HG03439 (cell line): Measurements from ENCODE around the gene TDRD12.
"Not testable (repeated sequence)": the region's sequence is repeated elsewhere in the genome, so short reads cannot be mapped to it uniquely, and the experiment has no call there.

Experiments used
- ATAC-seq: cut with Tn5 transposase; IDR thresholded peaks from one replicate; pipeline ENCODE4 v1.9.1; 2021; ENCODE audit warnings: mild to moderate bottlenecking, moderate library complexity; ENCODE audit not compliant: unreplicated experiment

TDRD12 gene

DNA sequence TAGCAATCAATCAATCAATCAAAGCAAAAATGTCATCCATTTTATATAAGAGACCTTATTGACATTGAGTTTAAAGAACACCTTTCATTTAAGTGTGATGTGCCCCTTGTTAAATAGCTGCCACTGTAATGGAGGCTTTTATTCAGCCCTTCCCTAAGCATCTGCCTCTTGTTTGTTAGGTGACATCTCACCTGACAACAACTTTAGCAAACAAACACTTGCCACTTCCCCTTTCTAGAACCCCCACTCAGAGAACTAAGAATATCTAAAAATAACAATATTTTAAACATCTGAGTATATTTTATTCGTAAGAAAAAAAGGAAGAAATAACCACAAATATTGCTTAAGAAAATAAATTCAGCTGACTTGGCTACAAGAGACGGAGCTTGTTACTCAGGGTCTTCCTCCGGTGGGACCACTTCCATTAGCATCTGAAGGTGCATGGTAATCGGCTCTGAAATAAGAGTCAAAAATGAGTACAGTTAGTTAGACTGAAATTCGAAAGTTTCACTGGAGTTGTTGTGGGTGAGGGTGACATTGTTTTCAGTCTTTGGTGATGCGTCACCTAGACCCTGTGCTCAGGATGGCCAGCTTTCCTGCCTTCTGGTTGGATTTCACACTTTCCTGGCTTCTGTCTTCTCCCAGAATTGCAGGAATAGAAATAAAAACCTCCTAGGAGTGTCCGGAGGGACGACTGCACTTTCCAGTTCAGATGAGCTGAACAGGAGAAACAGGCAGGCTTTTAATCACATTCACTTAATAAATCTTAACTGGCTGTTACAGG lies 110.9 kb downstream of the TDRD12 start:
- no peak for ATAC-seq

DNA sequence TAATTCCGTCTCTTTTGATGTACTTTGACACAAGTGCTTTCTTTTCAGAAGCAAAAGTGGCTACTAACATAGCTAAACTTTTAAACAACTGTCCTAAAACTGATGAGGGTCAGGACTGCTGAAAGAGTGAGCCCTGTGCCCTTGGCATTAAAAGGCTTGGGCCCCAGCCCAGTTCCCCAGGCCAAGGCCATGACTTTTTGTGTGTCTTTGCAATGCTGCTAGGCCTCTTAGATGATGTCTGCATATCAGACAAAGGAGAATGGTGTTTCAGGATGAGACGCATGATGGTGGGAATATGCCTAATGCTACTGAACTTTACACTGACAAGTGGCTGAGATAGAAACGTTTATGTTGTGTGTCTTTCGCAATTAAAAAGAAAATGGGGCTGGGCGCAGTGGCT lies 112.0 kb downstream of the TDRD12 start:
- ATAC-seq, result no peak

GRCh38 chr19:32832094-32832493 lies 112.5 kb downstream of the TDRD12 start:
- not testable (repeated sequence) for ATAC-seq

DNA sequence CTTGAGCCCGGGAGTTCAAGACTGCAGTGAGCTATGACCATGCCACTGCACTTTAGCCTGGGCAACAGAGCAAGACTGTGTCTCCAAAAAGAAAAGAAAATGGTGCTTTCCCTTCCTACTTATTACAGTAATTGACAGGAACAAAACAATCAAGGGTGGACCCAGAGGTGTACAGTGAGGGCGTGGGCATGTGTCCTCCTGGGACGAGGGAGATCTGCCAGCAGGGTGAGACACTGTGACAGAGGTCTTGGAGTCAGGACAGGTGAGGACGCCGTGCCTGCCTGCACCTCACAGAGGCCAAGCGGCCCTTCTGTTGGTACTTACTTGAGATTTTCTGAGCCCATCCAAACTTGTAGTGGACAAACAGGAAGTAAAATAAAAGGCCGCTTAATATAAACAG lies 113.3 kb downstream of the TDRD12 start:
- not testable (repeated sequence) for ATAC-seq

DNA sequence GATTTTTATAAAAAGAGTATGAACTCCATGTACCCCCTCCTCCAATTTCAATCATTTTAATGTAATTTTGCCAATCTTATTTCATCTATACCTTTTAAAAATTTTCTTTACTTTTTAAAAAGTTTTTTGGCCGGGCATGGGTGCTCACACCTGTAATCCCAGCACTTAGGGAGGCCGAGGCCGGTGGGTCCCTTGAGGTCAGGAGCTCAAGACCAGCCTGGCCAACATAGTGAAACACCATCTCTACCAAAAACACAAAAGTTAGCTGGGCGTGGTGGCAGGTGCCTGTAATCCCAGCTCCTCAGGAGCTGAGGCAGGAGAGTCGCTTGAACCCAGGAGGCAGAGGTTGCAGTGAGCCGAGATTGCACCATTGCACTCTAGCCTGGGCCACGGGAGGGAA lies 113.8 kb downstream of the TDRD12 start:
- ATAC-seq, result not testable (repeated sequence)

- ATAC-seq, result no peak
Observed at GRCh38 chr19:32837531-32837930, 118.0 kb downstream of the TDRD12 start.

DNA sequence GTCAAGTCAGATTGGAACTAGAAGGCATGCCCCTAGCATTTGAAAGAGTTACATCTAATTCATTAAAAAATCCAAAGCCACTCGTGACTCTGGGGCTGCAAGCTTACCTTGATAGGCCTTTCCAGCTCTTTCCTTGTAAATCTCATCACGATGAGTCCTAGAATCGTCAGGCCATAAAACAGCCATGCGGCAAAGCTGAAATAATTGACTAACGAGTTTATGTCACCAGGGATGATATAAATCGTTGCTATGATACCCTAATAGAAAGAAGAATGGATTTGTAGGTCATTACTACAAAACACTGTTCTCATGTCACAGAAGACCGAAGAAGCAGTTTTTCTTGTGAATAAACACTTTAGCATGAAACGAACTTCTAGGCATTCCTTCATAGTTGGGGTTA lies 122.5 kb downstream of the TDRD12 start:
- ATAC-seq, result no peak

GRCh38 chr19:32843716-32844245 lies 124.2 kb downstream of the TDRD12 start:
- ATAC-seq, result no peak

DNA sequence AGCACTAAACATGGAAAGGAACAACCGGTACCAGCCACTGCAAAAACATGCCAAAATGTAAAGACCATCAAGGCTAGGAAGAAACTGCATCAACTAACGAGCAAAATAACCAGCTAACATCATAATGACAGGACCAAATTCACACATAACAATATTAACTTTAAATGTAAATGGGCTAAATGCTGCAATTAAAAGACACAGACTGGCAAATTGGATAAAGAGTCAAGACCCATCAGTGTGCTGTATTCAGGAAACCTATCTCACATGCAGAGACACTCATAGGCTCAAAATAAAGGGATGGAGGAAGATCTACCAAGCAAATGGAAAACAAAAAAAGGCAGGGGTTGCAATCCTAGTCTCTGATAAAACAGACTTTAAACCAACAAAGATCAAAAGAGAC lies 128.5 kb downstream of the TDRD12 start:
- not testable (repeated sequence) for ATAC-seq

DNA sequence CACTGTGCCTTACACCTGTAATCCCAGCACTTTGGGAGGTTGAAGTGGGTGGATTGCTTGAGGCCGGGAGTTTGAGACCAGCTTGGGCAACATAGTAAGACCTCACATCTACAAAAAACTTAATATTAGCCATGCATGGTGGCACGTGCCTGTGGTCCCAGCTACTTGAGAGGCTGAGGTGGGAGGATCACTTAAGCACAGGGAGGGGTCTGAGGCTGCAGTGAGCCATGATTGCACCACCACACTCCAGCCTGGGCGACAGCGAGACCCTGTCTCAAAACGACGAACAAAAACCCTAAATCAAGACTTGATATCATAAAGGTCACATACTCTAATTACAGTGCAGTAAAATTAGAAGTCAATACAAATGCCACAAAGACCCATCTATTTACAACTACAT lies 132.6 kb downstream of the TDRD12 start:
- ATAC-seq, result no peak

DNA sequence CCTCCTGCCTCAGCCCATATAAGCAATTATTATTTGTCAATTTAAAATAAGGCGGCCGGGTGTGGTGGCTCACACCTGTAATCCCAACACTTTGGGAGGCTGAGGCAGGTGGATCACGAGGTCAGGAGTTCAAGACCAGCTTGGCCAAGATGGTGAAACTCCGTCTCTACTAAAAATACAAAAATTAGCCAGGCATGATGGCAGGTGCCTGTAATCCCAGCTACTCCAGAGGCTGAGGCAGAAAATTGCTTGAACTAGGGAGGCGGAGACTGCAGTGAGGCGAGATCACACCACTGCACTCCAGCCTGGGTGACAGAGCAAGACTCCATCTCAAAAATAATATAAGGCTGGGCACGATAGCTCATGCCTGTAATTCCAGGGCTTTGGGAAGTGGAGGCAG lies 137.3 kb downstream of the TDRD12 start:
- ATAC-seq, result not testable (repeated sequence)

DNA sequence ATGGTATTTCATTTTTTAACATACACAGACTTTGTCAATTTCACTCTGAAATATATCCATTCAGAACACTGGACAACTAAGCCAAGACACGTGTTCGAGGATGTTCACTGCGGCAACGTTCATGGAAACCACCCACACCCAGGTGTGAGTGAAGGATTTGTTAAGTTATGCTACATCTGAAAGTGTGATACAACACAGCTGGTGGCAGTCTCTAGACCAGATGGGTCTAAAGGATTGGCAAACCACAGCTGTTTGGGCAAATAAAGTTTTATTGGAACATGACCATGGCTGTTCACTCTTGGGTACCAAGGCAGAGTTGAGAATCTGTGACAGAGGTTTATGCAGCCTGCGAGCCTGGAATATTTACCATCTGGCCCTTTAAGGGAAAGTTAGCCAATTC lies 138.0 kb downstream of the TDRD12 start:
- ATAC-seq, result no peak

GRCh38 chr19:32858155-32858554 lies 138.6 kb downstream of the TDRD12 start:
- ATAC-seq, result no peak

DNA sequence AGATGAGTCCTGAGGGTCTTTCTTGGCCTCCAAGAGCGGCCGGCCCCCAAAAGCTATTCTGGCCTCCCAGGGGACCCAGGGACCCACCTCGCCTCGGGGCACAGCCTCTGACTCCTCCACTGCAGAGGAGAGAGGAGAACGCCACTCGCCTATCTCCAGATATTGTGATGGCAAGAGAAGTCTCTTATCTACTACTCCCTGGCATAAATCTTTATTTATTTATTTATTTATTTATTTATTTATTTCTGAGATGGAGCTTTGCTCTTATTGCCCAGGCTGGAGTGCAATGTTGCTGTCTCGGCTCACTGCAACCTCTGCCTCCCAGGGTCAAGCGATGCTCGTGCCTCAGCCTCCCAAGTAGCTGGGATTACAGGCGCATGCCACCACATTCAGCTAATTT lies 139.0 kb downstream of the TDRD12 start:
- ATAC-seq, result no peak

DNA sequence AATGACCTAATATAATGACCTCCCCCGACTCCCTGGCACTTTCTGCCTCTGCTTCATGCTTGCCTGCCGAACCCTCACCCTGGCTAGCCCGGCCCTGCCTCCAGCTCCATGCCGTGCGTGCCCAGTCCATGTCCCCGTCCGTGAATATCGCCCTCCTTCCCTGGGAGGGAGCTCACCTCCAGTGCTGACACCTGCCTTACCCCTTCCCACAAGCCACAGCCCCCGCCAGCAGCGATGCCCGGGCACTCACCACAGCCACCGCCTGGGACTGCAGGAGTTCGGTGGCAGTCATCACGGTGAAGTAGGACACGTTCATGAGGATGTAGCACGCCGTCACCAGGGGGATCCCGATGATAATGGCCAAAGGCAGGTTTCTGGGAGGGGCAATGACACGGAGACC lies 140.0 kb downstream of the TDRD12 start:
- ATAC-seq, result no peak

DNA sequence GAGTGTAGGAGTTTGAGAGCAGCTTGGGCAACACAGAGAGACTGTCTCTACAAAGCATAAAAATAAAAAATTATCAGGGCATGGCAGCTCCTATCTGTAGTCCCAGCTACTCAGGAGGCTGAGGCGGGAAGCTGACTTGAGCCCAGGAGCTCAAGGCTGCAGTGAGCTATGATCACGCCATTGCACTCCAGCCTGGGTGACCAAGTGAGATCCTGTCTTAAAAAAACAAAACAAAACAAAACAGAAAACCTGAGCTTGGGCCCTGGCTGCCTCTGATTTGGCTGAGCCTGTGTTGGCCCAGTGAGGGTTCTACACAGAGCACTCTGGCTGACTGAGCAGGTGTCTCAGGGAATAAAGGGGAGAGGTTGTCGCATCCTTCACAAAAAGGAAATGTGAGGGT lies 142.0 kb downstream of the TDRD12 start:
- ATAC-seq, result no peak

DNA sequence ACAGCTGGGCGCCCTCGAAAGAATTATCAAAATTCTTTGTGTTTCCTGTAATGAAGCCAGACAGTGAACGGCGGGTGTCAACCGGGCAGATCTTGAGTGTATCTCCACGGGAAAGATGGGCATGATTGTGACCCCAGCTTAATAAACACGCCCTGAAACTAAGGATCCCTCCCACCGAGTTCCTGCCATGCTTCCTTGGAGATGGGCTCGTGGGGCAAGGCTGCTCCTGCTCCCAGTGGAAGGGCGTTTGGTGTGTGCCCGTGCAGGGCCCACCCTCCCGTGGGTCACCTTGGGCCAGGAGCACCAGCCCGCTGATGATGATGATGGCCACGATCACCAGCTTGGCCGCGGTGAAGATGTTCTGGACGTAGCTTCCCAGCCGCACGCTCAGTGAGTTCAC lies 142.6 kb downstream of the TDRD12 start:
- ATAC-seq, result no peak

DNA sequence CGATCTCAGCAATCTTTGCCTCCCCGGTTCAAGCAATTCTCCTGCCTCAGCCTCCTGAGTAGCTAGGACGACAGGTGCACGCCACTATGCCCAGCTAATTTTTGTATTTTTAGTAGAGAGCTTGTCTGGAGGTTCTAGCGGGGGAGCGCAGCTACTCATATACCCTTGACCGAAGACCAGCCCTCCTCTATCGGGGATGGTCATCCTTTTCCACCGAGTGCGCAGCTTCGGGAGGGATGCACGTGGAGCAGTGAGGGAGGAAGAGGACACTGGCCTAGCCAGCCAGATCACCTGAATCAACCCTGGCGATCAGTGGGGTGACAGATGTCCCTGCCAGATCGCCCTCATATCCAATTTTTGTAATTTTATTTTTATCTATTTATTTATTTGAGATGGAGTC lies 143.2 kb downstream of the TDRD12 start:
- no peak for ATAC-seq

GRCh38 chr19:32863301-32863700 lies 143.7 kb downstream of the TDRD12 start:
- no peak for ATAC-seq

DNA sequence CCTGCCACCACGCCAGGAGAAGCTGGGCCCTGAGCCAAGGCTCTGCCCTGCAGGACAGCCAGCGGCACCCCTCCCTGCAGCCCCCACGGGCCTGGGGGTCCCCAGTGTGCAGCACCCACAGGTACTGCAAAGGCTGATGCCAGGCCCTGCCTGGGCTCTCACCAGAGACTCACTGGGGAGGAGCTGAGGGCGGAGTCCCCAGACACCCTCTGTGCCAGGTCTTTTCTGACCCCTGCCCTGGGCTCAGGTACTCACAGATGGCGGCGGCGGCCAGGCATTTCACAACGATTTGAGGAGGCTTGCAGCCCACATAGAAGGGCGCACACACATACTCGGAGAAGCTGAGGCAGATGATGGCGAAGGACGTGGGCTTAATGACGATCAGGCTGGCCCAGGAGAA lies 144.3 kb downstream of the TDRD12 start:
- ATAC-seq, result no peak

DNA sequence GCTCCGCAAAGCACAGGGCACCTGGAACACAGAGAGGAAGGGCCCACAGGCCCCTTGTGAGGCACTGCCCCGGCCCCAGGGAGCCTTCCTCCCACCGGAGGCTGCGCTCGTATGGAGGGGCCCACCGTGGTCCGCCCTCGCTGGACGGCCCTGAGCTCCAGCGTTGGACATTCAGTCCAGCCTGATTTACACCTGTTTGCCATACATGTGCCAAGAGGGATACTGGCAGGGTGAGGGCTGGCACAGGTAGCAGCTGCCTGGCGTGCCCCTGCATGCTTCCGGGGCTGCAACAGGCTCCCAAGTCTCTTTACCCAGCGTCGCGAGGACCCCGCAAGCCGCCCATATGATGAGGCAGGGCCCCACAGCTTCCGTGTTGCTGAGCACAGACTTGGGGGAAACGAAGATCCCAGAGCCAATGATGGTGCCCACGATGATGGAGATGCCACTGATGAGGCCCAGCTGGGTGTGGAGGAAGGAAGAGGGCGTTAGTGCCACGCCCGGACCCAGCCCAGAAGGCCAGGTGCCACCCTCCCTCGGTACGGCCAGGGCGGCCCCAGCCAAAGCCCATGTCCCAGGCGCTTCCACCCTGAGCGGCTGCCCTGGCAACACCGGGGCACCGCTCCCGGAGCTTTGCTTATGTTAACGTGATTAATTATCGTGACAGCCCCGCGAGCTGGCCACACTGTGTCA lies 144.9 kb downstream of the TDRD12 start:
- ATAC-seq, result no peak

DNA sequence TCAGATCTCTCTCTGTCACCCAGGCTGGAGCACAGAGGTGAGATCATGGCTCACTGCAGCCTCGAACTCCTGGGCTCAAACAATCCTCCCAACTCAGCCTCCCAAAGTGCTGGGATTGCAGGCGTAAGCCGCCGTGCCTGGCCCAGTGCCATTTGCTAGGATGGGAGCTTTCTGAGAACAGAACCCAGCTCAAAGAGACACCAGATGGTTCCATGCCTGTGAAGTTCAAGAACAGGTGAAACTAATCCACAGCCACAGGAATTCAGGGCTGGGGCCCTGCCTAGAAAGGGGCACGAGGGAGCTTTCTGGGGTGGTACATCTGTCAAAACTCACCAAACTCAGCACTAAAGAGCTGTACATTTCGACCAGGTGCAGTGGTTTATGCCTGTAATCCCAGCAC lies 145.8 kb downstream of the TDRD12 start:
- no peak for ATAC-seq
